ENCODE measurements around the gene CACNA1H.
"Not testable (repeated sequence)": the region's sequence is repeated elsewhere in the genome, so short reads cannot be mapped to it uniquely, and the experiment has no call there.

CACNA1H gene

DNA sequence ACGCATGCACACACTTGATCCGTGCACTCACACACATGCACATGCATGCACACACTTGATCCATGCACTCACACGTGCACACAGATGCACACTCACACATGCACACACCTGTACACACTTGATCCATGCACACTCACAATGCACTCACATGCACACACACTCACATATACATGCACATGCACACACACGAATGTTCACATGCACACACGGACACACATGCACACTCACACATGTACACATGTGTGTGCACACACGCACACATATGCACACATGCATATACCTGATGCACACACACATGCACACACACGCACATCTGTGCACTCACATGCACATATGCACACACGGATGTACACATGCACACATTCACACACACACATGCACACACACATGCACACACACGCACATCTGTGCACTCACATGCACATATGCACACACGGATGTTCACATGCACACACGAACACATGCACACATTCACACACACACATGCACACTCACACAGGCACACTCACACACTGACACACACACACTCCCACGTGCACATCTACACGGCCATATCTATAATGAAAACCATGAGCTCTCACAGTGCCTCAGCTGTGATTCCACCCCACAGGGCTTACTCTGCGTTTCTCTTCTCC, 95.1 kb downstream of the CACNA1H start:
- not testable (repeated sequence) for DNase-seq (ENCODE audit: low read depth in 2 of 2)

DNA sequence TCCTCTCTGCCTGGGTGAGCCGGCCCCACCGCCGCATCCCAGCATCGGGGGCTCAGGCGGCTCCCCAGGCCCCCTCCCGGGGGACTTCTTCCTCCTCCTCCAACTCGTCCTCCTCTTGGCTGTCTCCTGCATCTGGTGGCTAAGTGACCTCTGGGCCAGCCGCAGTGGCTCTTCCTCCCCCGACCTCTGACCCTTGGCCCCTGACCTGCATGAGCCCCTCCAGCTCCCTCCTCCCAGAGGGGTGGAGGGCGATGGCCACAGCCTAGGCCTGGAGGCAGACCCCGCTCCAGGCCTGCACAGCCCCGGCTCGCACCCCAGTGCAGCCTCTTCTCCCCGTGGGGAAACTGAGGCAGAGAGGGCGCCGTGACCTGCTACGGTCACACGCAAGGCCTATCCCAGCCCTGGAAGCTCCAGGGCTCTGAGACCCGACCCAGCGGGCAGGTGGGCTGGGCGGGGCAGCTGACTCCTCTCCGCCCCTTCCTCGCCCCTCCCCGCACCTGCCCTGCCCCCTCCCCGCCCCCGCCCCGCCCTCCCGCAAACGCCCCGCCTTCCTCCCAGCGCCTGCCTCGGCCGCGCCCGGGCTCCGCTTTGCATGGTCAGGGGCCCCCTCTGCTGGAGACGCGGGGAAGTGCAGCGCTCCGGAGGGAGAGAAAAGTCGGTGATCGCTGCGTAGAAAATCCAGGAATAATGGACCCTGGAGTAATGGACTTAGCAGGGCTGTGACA, 96.3 kb downstream of the CACNA1H start:
- not testable (repeated sequence) for DNase-seq (ENCODE audit: low read depth in 2 of 2)

DNA sequence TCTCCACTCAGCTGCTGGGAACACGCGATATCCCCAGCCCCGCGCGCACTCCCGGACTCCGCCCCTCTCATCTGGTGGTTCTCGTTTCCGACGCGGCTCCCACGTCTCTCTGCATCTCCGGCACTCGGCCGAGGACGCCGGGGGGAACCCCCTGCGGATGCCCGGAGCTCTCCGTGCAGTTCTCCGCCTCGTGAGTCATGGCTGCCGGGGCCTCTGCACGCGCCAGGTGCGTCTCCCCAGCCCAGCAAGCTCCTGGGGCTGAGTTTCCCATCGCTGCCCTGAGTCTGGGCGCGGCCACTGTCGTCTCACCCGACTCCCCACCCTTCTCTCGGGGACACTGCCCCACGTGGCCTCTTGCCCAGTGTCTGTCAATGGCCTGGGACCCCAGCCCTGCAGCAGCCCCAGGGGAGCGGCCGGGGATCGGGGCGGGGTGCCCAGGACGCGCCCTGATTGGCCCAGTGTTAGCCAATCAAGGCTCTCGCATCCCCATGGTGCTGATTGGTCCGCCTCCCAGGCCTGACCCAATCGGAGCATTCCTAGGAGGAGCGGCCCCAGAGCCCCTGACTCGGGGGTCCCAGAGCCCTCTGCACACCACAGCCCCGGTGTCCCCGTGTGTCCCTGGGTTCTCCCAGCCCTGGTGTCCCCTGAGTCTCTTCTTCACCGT, 100.9 kb downstream of the CACNA1H start:
- not testable (repeated sequence) for DNase-seq (ENCODE audit: low read depth in 2 of 2)

DNA sequence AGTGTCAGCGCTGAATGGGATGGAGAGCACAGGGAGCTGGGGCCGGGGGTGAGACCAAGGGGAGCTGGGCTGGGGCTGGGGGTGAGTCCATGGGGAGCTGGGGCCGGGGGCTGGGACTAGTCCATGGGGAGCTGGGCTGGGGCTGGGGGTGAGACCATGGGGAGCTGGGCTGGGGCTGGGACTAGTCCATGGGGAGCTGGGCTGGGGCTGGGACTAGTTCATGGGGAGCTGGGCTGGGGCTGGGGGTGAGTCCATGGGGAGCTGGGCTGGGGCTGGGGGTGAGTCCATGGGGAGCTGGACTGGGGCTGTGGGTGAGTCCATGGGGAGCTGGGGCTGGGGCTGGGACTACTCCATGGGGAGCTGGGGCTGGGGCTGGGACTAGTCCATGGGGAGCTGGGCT, 101.9 kb downstream of the CACNA1H start:
- not testable (repeated sequence) for DNase-seq (ENCODE audit: low read depth in 2 of 2)

DNA sequence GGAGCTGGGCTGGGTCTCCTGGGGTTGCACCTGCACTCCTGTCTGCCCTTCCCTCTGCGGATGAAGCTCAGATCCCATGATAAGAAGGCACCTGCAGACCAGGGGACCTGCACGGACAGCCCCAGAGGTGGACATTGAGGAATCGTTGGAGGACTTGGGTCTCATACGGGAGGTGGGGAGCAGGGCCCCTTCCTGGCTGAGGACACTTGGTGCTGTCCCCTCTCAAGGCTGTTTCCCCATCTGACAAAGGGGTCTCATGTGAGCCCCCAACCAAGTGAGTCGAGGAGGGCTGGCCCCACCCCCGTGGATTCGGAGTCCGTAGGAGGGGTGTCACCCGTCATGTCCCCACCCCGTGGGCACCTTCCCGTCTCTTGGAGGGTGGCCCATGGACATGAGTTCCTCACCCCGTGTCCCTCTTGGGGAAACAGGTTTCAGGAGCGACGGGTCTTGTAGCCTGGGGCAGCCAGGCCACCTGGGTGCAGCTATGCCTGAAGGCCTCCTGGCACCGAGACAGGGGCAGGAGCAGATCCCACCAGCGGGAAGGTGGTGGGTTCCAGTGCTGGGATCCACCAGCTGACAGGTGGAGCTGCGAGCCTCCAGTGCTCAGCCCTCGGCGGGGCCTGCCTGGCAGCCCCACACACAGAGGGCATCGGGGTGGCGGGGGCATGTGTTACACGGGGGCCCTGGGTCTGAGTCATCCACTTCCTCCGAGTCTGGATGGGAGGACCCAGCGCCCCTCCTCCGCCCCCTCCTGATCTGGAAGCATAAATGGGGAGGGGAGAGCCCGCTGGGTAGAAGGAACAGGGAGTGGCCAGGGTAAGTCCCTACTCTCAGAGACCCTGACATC, 102.6 kb downstream of the CACNA1H start, which contains the start of gene TPSD1:
Gene TPSD1 (plus strand): TSS at position 794 of the 847 bp plus-strand sequence. CDS start 212 bp downstream, outside the sequence.
- not testable (repeated sequence) for DNase-seq (ENCODE audit: low read depth in 2 of 2)

DNA sequence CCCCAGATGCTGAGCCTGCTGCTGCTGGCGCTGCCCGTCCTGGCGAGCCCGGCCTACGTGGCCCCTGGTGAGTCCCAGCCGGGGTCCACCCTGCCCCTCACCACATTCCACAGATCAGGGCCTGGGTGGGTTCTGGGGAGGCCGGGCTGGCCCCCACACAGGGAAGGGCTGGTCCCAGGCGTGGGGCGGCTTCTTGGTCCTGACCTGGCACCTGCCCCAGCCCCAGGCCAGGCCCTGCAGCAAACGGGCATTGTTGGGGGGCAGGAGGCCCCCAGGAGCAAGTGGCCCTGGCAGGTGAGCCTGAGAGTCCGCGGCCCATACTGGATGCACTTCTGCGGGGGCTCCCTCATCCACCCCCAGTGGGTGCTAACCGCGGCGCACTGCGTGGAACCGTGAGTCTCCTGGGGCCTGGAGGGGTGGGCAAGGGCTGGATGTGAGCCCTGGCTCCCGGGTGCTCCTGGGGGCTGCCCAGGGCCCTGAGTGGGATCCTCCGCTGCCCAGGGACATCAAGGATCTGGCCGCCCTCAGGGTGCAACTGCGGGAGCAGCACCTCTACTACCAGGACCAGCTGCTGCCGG, 103.5 kb downstream of the CACNA1H start:
- DNase-seq (ENCODE audit: low read depth in 2 of 2), result not testable (repeated sequence)

DNA sequence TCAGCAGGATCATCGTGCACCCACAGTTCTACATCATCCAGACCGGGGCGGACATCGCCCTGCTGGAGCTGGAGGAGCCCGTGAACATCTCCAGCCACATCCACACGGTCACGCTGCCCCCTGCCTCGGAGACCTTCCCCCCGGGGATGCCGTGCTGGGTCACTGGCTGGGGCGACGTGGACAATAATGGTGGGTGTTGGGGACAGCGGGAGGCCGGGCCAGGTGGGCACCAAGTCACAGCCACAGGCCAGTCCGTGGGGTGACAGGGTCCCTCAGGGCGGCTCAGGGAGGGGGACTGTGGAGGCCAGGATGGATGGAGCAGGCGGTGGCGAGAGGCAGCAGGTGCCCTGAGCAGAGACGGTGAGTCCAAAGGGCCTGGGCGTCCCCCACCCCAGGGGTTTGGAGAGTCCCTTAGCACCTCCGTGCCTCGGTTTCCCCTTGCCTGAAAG, 104.0 kb downstream of the CACNA1H start:
- no peak for DNase-seq (ENCODE audit: low read depth in 2 of 2)

DNA sequence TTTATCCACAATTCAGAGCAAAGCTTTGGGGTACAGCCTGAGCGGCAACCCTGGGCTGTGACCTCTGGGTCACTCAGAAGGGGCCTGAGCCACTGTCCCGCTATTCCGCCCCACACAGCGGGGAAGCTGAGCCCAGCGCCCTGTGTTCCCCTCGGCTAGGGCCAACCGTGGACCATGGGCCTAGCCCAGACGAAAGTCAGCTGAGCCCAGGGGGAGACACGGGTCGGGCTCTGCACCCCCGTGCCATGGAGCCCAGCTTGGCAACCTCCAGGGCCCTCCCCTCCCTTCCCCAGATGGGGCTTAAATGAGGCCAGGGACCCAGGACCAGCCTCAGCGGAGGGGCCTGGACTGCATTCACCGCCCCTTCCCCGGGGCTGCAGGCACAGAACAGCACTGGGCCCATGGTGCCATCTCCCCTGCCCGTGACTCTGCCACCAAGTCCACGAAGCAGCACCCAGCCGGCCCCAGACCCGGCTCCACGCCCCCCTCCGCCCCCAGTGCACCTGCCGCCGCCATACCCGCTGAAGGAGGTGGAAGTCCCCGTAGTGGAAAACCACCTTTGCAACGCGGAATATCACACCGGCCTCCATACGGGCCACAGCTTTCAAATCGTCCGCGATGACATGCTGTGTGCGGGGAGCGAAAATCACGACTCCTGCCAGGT, 104.8 kb downstream of the CACNA1H start:
- DNase-seq (ENCODE audit: low read depth in 2 of 2), result no peak

DNA sequence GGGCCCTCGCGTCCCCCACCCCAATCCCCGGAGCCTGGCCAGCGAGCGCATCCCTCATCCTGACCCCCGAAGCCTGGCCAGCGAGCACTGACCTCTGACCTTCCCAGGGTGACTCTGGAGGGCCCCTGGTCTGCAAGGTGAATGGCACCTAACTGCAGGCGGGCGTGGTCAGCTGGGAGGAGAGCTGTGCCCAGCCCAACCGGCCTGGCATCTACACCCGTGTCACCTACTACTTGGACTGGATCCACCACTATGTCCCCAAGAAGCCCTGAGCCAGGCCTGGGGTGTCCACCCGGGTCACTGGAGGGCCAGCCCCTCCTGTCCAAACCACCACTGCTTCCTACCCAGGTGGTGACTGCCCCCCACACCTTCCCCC, 105.3 kb downstream of the CACNA1H start:
- DNase-seq (ENCODE audit: low read depth in 2 of 2), result no peak

DNA sequence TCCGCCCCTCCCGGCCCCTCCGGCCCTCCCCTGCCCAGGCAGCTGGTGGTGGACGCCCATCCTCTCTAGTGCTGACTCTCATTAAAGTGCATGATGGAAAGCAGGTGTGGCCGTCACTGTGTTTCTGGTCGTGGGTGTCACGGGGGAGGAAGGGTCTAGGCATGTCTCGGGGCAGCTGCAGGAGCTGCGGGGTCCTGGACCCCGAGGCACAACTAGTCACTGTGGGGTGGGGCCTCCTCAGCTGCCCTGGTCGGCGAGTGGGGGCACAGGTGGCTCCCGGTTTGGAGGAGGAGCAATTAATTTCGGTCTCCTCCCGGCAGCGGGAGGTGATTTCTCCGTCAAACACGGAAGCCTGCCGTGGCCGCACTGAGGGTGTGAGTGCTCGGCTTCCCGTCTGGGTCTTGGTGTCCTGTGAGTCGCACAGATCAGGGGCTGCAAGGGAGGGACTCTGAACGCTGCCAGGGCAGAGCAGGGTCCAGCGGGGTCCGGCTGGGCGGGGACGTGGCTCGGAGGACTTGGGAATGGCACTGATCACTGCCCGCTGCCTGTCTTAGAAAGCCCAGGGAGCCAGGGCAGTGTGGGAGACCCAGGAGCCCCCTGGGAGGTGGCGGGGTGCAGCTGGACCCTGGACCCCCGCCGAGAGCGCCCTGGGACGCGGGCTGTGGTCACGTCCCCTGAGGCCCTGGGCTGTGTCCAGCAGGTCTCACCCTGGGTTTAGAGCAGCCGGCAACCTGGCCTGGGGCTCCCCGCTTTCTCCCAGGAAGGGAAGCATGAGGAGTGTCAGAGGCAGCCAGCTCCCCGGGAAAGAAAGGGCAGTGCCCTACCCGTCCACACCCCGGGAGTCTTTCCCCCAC, 106.2 kb downstream of the CACNA1H start:
- DNase-seq (ENCODE audit: low read depth in 2 of 2), result no peak

DNA sequence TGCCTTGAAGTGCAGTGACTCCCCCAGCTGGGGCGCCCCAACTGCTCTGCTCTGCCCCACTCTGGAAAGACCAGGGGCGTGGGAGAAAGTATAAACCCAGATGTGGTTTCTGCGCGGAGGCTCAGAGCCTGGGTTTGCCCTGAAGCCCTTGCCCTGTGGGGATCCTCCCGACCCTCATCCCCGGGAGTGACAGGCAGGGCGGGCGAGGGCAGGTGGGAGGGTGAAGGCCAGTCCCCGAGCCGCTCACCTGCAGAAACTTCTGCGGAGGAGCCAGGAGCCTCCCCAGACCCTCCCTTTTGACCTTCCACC, 106.8 kb downstream of the CACNA1H start:
- no peak for DNase-seq (ENCODE audit: low read depth in 2 of 2)

DNA sequence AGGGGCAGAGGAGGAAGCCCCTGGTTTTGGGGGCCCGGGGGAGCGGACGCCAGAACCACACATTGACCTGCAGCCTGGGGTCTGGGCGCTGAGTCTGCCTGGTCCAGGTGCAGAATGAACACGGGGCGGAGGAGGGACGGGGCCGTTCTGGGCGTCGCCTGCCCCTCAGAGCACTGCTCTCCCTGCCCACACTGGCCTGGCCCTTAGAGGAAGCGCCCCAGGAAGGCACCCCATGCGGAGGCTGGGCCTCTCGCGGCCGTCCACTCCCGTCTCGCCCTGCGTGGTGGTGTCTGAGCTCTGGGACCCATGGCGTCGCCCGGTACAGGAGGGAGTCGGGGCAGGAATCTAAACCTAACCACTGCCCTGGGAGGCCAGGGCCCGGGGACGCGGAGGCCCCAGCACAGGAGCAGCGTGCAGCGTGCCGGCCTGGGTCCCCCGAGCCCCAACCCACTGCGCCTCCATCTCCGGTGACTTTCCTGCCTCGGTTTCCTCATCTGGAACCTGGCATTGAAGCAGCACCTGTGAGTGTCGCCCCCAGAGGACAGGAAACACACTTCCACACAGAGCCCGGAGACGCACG, 107.3 kb downstream of the CACNA1H start:
- DNase-seq (ENCODE audit: low read depth in 2 of 2), result no peak

DNA sequence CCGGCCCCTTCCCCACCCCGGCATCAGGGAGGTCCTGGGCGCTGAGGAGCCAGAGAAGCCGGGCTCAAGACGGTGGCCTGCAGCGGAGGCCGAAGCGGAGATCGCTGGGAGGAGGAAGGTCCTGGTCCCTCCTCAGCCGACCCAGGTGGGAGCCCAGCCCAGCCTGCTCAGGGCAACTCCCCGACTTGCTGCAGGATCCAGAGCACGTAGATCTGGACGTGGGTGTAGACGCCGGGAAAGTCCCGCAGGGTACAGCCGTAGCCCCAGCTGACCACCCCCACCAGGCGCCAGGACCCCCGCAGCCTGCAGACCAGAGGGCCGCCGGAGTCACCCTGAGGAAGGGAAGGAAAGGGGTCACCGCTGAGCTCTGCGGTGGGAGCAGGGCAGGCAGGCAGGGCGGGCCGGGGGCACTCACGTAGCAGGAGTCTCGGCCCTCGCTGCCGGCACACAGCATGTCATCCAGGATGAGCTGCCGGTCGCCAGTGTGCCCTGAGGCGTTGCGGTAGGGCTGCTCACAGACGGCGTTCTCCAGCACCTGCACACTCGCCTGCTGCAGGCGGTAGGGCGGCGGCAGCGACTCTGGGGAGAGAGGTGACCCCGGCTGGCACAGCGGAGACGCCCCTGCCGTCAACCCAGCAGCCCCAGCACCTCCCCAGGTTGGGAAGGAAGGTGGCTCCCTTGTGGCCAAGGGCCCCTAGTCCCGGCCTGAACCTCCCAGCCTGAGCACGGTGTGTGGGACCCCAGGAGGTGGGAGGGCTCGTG, 108.4 kb downstream of the CACNA1H start:
- no peak for DNase-seq (ENCODE audit: low read depth in 2 of 2)

DNA sequence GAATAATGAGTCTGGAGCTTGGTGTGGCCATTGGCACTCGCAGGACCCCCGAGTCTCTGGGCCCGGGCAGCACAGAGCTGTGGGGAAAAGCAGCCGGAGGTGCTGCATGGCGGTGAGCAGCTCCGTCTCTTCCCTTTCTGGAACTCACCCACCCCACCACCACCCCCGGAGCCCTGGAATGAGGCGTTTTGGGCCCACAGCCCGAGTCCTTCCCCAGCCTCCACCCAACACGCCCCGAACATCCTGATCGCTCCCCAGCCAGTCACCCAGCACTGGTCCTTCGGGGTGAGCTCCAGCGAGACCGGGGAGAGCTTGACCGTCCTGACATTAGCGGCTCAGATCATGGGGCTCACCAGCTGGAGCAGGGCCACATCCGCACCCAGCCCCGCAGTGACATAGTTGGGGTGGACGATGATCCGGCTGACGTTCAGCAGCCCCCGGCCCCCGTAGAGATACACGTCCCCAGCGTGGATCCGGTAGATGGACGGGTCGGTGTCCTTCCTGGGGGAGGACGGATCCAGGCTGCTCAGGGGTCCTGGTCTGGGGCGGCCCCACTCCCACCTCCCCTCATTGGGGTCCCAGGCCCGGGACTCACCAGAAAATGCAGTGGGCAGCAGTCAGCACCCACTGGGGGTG, 109.4 kb downstream of the CACNA1H start:
- no peak for DNase-seq (ENCODE audit: low read depth in 2 of 2)

DNA sequence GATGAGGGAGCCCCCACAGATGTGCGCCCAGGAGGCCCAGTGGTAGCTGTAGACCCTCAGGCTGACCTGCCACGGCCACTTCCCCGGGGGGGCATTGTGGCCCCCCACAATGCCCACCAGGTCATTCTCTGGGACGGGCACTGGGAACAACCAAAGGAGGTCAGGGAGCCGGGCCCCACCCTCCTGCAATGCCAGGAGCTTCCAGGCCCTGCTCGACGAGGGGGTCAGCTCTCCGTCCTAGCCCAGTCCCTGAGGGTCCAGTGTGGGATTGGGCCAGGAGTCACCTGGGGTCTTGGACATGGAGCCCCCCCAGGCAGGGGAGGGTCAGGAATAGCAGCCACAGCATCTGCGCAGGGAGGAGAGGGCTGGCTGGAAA, 109.9 kb downstream of the CACNA1H start:
- DNase-seq (ENCODE audit: low read depth in 2 of 2), result no peak

DNA sequence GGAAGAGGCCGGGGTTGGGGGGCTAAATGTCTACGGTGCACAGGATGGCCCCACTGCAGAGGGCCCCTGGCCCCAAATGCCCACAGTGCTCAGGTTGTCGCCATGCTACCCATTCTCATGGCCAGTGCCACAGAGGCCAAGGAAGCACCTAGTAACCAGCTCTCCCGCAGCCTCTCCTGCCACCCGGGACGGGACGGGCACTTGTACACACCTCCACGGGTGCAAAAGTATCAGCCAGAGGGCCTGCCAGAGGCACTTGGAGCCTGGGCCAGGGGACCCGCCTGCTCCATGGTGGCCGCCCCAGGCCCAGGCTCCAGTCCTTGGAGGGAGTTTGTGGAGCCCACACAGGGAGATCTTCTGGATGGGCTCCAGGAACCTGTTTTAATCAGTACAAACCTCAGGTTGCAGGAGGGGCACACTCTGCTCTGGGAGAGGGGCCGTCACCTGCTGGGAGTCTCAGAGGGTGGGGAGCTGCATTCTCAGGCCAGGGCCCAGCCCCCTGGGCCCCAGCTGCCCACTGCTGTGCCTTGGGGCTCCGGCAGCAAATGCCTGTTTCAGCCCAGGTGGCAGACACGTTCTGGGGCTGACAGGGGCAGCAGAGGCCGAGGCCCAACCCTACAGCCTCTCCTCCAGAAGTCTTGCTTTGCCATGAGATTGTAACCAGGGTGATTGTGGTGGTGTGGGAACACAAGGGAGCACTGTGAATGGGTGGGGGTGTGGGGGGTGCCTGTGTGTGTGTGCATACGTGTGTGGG, 110.9 kb downstream of the CACNA1H start:
- DNase-seq (ENCODE audit: low read depth in 2 of 2), result no peak

DNA sequence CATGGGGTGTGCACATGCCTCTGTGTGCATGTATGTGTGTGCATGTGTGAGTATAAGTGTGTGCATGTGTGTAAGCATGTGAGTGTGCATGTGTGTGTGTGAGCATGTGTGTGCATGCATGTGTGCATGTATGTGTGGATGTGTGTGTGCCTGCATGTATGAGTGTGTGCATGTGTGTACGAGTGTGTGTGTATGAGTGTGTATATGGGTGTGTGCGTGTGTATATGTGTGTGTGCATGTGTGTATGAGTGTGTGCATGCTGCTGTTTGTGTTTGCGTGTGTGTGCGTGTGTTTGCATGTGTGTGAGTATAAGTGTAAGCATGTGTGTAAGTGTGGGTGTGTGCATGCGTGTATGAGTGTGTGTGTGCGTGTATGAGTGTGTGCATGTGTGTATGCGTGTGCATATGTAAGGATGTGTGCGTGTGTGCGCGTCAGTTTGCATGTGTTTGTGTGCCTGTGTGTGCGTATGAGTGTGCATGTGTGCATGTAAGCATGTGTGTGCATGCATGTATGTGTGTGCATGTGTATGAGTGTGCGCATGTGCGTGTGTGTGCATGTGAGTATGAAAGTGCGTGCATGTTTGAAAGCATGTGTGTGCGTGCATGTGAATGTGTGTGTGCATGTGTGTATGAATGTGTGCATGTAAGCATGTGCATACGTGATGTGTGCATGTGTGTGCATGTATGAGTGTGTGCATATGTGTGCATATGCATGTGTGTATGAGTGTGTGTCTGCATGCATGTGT, 111.6 kb downstream of the CACNA1H start:
- DNase-seq (ENCODE audit: low read depth in 2 of 2), result no peak

Measured in fibroblast of skin of left quadriceps (primary cell).